GM18870 (cell line): ENCODE results near the gene BRD1.
"Not testable (repeated sequence)": the region's sequence is repeated elsewhere in the genome, so short reads cannot be mapped to it uniquely, and the experiment has no call there.

Source experiments
- ATAC-seq: cut with Tn5 transposase; IDR thresholded peaks from one replicate; pipeline ENCODE4 v1.9.1; 2021; ENCODE audit warnings: moderate library complexity; ENCODE audit not compliant: unreplicated experiment

Gene BRD1

GRCh38 chr22:49785046-49785521 lies 42.6 kb downstream of the BRD1 start:
- ATAC-seq, result no peak

- no peak for ATAC-seq
These were observed 43.1 kb downstream of the BRD1 start for GRCh38 chr22:49784630-49784971.

DNA sequence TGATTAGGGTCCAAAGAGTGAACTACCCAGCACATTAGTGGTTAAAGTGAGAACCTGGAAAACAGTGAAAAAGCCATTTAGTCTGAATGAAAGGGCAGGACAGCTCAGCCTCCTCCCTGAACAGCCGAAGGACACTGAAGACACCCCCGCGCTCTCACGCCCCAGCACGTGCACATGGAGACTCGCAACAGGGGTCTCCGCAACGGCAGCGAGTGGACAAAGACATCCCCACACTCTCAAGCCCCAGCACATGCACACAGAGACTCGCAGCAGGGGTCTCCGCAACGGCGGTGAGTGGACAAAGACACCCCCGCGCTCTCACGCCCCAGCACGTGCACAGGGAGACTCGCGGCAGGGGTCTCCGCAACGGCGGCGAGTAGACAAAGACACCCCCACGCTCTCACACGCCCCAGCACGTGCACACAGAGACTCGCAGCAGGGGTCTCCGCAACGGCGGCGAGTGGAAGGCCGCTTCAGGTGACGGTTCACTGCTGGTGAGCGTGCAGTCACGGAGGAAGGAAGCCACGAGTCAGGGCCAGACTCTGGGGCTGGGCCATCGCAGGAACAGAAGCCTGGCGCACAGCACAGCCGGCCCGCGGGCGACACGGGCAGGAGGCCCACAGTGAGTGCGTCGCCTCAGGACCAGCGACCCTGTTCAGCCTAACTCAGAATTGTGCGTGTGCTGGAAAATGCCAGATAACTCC lies 43.6 kb downstream of the BRD1 start:
- no peak for ATAC-seq

GRCh38 chr22:49783036-49783746 lies 44.5 kb downstream of the BRD1 start:
- ATAC-seq, result no peak

- not testable (repeated sequence) for ATAC-seq
These were observed 45.8 kb downstream of the BRD1 start for GRCh38 chr22:49781886-49782285.

DNA sequence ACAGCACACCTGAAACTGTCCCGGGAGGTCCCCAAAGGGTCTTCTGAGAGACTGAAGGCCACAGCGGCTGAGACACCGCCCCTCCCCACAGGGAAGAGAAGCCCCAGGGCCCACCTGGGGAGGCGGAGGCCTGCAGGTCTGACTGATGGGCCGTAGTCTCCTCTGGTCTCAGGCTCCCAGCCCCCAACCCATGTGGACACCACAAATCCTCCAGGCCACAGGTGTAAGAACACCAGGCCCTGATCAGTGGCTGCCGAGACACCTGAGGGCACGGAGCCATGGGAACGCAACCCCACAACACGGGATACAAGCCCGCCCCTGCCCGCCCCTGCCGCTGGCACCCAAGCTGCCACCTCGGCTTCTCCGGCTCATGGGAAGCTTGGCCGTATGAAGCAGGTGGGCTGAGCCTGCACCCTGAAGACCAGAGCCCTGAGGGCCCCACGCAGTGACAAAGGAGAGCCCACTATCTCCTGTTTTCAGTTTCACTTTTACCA lies 46.3 kb downstream of the BRD1 start:
- no peak for ATAC-seq

DNA sequence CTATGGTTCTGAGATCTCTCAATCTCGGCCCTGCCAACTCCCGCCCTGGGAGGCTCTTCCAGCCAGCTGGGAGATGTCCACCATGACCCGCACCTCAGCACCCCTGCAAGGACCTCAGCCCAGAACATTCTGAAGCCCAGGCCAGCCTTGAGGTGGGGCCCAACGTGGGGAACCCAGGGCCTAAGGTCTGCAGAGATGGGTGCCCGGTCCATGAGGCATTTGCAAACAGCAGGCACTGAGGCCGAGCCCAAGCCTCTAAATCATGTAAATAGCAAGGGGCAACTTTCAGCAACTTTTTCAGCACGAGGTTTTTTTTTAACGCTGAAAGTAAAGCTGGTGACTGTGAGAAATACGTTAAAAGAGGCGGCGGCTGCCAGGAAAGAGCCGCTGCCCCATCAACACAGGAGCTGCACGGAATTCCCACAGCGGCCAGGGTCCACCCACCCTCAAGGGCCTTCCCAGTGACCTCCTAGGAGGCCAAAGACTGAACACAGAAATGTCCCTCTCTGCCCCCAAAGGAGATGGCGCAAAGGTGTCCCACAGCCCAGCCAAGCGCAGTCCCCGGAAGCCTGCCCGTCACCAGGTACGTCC lies 46.9 kb downstream of the BRD1 start:
- ATAC-seq, result no peak

- no peak for ATAC-seq
These were observed 47.6 kb downstream of the BRD1 start for GRCh38 chr22:49779853-49780697.

GRCh38 chr22:49779211-49779610 lies 48.5 kb downstream of the BRD1 start:
- no peak for ATAC-seq

GRCh38 chr22:49777569-49778249 lies 50.0 kb downstream of the BRD1 start:
- no peak for ATAC-seq

DNA sequence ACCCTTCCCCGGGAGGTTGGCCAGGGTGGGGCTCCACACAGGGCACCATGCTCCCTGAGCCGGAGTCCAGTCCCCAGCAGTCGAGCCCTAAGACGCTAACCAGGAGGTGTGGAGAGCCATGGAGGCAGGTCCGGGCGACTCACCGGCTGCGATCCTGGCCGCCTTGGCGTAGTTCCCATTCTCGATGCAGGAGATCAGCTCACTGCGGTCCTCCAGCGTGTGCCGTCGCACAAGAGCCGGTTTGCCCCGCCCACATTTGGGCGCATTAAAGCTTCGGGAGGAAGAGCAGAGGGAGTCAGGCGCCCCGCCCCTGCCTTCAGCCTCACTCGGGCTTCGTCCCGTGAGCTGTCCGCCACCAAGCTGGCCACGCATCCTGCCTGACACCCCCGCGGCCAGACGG lies 50.8 kb downstream of the BRD1 start:
- ATAC-seq, result no peak

GRCh38 chr22:49775867-49776511 lies 51.7 kb downstream of the BRD1 start:
- no peak for ATAC-seq

DNA sequence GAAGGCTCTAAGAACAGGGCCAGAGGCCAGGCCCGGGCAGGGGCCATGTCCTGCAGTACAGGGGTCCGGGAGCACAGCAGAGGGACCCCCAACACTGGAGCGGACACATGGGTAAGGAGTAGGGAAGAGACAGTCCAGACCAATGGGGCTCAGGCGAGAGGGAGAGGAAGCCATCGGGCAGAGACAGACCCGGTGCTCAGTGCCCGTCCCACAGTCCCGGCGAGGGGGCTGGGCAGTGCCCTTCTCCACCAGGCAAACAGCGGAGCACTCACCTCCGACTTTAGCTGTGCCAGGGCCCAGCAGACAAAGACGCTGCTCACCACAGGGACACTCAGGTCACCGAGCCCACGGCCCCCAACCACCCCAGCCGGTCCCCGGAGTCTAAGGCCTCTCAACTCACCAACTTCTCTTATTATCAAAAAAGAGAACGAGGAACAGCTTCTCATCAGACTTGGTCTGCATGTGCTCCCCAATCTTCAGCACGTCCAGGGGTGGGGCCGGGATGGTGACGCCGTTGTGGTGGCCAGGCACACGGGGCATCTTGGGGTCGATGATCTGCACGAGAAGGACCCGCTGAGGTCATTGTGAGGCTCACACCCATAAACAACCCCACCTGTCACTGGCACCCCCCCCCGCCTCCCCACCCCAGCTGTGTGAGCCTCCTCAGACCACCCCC lies 52.3 kb downstream of the BRD1 start:
- ATAC-seq, result no peak

- no peak for ATAC-seq
These were observed 53.0 kb downstream of the BRD1 start for GRCh38 chr22:49774499-49775151.

DNA sequence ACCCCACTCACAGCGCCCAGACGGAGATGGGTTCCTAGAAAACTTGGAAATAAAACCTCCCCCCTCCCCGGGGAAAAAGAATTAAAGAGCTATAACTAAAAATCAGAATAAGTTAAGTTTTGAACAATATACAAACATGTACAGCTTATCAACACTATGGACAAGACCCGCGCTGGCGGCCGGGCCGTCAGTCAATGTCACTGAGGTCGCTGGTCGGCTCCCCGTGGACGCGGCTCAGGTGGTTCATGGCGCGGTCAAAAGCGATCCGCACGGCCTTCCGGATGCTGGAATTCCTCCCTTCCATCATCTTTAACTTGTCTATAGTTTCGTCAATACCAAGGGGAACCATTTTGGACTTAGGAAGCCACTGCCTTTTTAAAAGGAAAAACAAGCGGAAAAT lies 53.6 kb downstream of the BRD1 start:
- no peak for ATAC-seq

DNA sequence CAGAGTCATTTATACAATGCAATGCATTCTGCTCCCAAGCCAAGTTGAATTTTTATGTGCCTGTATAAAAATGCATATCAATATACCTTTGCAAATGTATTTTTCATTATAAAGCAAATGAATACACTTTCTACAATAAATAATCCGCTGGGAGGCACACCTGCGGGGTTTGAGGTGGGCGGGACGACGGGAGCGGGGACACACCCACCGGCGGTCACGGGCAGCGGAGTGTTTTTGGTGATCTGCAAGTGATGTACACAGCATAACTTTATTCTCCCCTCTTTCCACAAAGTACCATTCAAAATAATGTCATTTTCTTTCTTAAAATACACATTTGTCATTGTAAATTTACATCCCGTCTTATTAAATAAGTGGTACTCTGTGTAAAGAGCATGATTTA lies 54.1 kb downstream of the BRD1 start:
- no peak for ATAC-seq

- ATAC-seq, result no peak
These were observed 55.0 kb downstream of the BRD1 start for GRCh38 chr22:49772692-49773091.

GRCh38 chr22:49771266-49772065 lies 56.2 kb downstream of the BRD1 start:
- no peak for ATAC-seq
